ENCODE results near the gene OMA1. TPM values are rescaled to one million over a fixed set of nuclear protein-coding genes. Genes with fewer than 3 reads are reported as not detected.

The OMA1 gene
- total RNA-seq, 1 experiment from 2014 or later, result 27.9 TPM

- no peaks in the 10 kb centered on the region for H3F3A ChIP-seq (ENCODE audit: insufficient read depth, low read depth)
- no peak overlapping the region for H3K4me2 ChIP-seq
- no peak for DNase-seq
- no peaks in the 10 kb centered on the region for H4K20me1 ChIP-seq (ENCODE audit: insufficient read depth)
- POLR2A ChIA-PET (ENCODE audit: unreplicated experiment), result no interaction called here
- no peaks in the 10 kb centered on the region for H3K27me3 ChIP-seq (ENCODE audit: insufficient read depth, low read depth)
- no TSS peak for BruUV-seq (replicated peaks)
- no peak overlapping the region for H3K27ac ChIP-seq
- CTCF ChIA-PET, result no interaction called here
- no peak overlapping the region for H3K4me3 ChIP-seq
- no peaks in the 10 kb centered on the region for H3K36me3 ChIP-seq (ENCODE audit: low read depth)
- H3K79me2 ChIP-seq (ENCODE audit: low read depth), result no peaks in the 10 kb centered on the region
- no peak overlapping the region for H2AFZ ChIP-seq
- H3K9me3 ChIP-seq (ENCODE audit: insufficient read depth, low read depth), result no peaks in the 10 kb centered on the region
- H3K4me1 ChIP-seq (replicated peaks; ENCODE audit: insufficient read depth), result no peaks in the 10 kb centered on the region
- intact Hi-C loops (cut with micrococcal nuclease; ENCODE audit: unreplicated experiment), result no loop called here
- TF ChIP-seq CTCF (conservative IDR thresholded peaks at IDR 0.05) (no peak), EZH2 (IDR thresholded peaks at IDR 0.05; ENCODE audit: low read depth) (no peak)
- H3K9me2 ChIP-seq (ENCODE audit: insufficient read depth), result no peaks in the 10 kb centered on the region
Observed at GRCh38 chr1:58438468-58438867, 108.1 kb downstream of the OMA1 start.

DNA sequence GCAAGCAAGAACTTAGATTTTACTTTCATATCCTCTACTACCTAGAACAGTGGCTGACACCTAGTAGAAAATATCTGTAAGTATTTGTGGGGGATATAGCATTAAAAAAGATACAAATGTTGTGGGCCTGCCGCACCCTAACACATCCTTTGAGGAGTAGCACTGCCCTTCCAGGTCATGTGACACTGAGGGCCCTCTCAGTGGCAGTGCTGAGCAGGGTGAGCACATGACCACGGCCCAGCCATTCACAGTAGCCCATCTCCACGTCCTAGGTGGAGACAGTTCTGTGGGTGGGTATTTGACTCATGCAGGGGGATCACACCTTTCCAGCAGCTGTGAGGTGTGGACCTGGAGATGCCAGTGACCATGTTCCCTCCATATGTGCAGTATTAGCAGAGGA is 108.9 kb downstream of the OMA1 start:
- BruUV-seq (replicated peaks), result no TSS peak
- H3K4me2 ChIP-seq, result no peak overlapping the region
- H3K9me2 ChIP-seq (ENCODE audit: insufficient read depth), result no peaks in the 10 kb centered on the region
- intact Hi-C loops (cut with micrococcal nuclease; ENCODE audit: unreplicated experiment), result no loop called here
- no peaks in the 10 kb centered on the region for H3K79me2 ChIP-seq (ENCODE audit: low read depth)
- H3K36me3 ChIP-seq (ENCODE audit: low read depth), result no peaks in the 10 kb centered on the region
- H3K4me3 ChIP-seq, result no peak overlapping the region
- no peaks in the 10 kb centered on the region for H3K27me3 ChIP-seq (ENCODE audit: insufficient read depth, low read depth)
- H3K9me3 ChIP-seq (ENCODE audit: insufficient read depth, low read depth), result no peaks in the 10 kb centered on the region
- TF ChIP-seq EZH2 (IDR thresholded peaks at IDR 0.05; ENCODE audit: low read depth) (no peak), CTCF (conservative IDR thresholded peaks at IDR 0.05) (no peak)
- no peak overlapping the region for H3K27ac ChIP-seq
- no peaks in the 10 kb centered on the region for H3F3A ChIP-seq (ENCODE audit: insufficient read depth, low read depth)
- H4K20me1 ChIP-seq (ENCODE audit: insufficient read depth), result no peaks in the 10 kb centered on the region
- ChIA-PET CTCF (no interaction called here), POLR2A (ENCODE audit: unreplicated experiment) (no interaction called here)
- no peak for DNase-seq
- no peaks in the 10 kb centered on the region for H3K4me1 ChIP-seq (replicated peaks; ENCODE audit: insufficient read depth)
- no peak overlapping the region for H2AFZ ChIP-seq

GRCh38 chr1:58436615-58437297 is 109.8 kb downstream of the OMA1 start:
- H3F3A ChIP-seq (ENCODE audit: insufficient read depth, low read depth), result no peaks in the 10 kb centered on the region
- H4K20me1 ChIP-seq (ENCODE audit: insufficient read depth), result no peaks in the 10 kb centered on the region
- H3K9me3 ChIP-seq (ENCODE audit: insufficient read depth, low read depth), result no peaks in the 10 kb centered on the region
- no peaks in the 10 kb centered on the region for H3K9me2 ChIP-seq (ENCODE audit: insufficient read depth)
- no peaks in the 10 kb centered on the region for H3K79me2 ChIP-seq (ENCODE audit: low read depth)
- no TSS peak for BruUV-seq (replicated peaks)
- intact Hi-C loops (cut with micrococcal nuclease; ENCODE audit: unreplicated experiment), result no loop called here
- H3K4me3 ChIP-seq, result no peak overlapping the region
- TF ChIP-seq CTCF (conservative IDR thresholded peaks at IDR 0.05) (no peak), EZH2 (IDR thresholded peaks at IDR 0.05; ENCODE audit: low read depth) (no peak)
- no peaks in the 10 kb centered on the region for H3K27me3 ChIP-seq (ENCODE audit: insufficient read depth, low read depth)
- ChIA-PET POLR2A (ENCODE audit: unreplicated experiment) (interaction anchor here (0.7 kb wide), 1 partner anchor 14 kb away, joined by 6 read pairs; no protein-coding TSS in a partner anchor), CTCF (no interaction called here)
- H3K4me2 ChIP-seq, result no peak overlapping the region
- H3K4me1 ChIP-seq (replicated peaks; ENCODE audit: insufficient read depth), result no peaks in the 10 kb centered on the region
- no peak overlapping the region for H3K27ac ChIP-seq
- no peak overlapping the region for H2AFZ ChIP-seq
- DNase-seq, result no peak
- H3K36me3 ChIP-seq (ENCODE audit: low read depth), result no peaks in the 10 kb centered on the region

All from PC-9 (cell line).